HG03097 (cell line): ENCODE results near the gene ZMYND15.
"Not testable (repeated sequence)": the region's sequence is repeated elsewhere in the genome, so short reads cannot be mapped to it uniquely, and the experiment has no call there.

Experiments
- ATAC-seq: cut with Tn5 transposase; IDR thresholded peaks from one replicate; pipeline ENCODE4 v1.9.1; 2021; ENCODE audit not compliant: unreplicated experiment, low FRiP score

ZMYND15 gene

DNA sequence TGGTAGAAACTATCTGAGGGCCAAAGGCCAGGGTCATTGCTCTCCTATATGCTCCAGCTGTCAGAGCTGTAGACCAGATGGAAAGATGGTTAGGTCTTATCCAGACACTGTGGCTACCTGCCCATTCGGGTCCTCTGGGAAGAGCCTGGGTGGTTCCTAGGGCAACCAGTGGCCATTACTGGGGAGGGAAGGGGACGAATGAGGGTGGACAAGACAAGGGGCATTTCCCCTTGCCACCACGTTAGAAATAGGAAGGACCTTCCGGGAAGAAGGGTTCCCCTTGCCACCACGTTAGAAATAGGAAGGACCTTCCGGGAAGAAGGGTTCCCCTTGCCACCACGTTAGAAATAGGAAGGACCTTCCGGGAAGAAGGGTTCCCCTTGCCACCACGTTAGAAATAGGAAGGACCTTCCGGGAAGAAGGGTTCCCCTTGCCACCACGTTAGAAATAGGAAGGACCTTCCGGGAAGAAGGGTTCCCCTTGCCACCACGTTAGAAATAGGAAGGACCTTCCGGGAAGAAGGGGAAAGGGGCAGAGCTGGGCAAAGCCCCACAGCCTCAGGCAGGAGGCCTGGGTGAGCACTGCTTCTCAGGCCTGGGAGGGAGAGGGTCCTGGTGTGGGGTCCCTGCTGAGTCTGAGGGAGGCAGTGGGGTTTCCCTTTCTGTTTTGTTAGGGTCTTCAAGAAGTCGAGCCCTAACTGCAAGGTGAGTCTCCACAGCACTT, 25.1 kb upstream of the ZMYND15 start:
- ATAC-seq, result not testable (repeated sequence)

GRCh38 chr17:4715063-4715744, 24.4 kb upstream of the ZMYND15 start:
- ATAC-seq, result no peak

DNA sequence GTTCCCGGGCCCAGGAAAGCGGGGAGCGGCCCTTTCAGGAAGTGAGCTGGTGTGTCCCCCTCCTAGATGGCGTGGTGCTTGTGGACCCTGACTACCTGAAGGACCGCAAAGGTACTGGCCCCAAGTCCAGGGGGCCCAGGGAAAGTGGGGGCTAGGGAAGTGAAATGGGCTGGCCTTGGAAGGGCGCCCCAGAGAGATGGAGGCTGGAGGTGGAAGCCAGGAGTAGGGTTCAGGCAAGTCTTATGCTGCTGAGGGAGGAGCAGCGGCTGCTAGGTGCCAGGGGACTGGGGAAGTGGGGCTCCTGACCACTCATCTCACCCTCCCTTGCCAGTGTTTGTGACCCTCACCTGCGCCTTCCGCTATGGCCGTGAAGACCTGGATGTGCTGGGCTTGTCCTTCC, 23.6 kb upstream of the ZMYND15 start:
- ATAC-seq, result no peak

DNA sequence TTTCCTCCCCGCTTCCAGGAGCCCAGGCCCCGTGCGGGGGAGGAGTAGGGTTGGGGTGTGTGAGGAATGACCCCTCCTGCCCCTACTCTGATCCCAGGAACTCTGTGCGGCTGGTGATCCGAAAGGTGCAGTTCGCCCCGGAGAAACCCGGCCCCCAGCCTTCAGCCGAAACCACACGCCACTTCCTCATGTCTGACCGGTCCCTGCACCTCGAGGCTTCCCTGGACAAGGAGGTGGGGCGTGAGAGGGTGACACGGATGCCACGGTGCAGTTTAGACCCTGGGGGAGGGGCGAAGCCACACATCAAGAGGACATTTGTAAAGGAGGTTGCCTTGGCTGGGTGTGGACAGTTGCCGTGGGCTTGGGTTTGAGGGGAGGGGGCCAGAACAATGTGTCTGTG, 21.8 kb upstream of the ZMYND15 start:
- no peak for ATAC-seq

GRCh38 chr17:4718276-4718675, 21.4 kb upstream of the ZMYND15 start:
- no peak for ATAC-seq

DNA sequence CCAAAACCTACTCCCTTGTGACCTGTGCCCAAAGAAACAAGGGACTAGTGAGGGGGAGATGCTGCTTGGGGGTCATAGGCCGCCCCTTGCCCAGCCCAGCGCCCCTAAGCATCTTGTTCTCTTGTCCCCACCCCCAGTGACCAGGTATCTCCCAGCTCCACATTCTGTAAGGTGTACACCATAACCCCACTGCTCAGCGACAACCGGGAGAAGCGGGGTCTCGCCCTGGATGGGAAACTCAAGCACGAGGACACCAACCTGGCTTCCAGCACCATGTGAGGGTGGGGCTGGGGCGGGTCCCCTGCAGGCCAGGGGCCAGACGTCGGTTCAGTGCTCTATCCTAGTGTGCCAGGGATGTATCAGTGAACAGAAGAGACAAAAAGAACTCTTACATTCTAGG, 20.5 kb upstream of the ZMYND15 start:
- ATAC-seq, result no peak

GRCh38 chr17:4719684-4720221, 19.9 kb upstream of the ZMYND15 start:
- ATAC-seq, result no peak

GRCh38 chr17:4720787-4721186, 18.8 kb upstream of the ZMYND15 start:
- ATAC-seq, result no peak

DNA sequence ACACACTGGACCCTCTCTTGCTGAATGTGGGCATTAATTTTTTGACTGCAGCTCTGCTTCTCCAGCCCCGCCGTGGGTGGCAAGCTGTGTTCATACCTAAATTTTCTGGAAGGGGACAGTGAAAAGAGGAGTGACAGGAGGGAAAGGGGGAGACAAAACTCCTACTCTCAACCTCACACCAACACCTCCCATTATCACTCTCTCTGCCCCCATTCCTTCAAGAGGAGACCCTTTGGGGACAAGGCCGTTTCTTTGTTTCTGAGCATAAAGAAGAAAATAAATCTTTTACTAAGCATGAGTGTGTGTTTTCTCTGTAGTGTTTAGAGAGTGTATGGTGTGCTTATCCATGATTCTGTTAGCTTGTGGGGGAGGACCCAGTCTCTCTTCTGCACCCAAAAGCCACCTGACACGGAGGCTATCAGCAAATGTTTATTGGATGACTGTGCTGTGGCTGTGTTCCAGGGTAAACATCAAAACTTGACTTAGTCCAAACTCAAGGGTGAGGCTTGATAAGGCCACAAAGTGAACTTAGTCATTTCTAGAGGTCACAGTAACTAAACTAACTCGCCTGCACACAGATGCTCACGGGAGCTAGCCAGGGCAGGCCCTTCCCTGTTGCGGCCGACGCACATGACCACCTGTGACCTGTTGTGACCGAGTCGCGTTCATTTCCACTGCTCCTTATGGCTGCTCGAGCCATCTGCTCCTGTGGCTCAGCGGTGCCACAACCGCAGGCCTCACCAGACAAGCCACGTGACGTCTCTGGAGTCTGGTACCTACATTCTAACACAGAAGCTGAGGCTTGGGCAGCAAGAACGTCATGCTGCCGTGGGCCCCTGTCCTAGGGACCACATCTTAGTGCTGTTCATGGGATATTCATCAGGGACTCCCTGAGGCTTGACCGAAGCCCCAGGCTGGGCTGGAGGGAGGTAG, 18.2 kb upstream of the ZMYND15 start:
- ATAC-seq, result no peak

- ATAC-seq, result no peak
Observed at GRCh38 chr17:4722678-4723240, 16.9 kb upstream of the ZMYND15 start.

GRCh38 chr17:4724650-4725049, 15.0 kb upstream of the ZMYND15 start:
- no peak for ATAC-seq

- ATAC-seq, result no peak
Observed at GRCh38 chr17:4725646-4726310, 13.9 kb upstream of the ZMYND15 start.

DNA sequence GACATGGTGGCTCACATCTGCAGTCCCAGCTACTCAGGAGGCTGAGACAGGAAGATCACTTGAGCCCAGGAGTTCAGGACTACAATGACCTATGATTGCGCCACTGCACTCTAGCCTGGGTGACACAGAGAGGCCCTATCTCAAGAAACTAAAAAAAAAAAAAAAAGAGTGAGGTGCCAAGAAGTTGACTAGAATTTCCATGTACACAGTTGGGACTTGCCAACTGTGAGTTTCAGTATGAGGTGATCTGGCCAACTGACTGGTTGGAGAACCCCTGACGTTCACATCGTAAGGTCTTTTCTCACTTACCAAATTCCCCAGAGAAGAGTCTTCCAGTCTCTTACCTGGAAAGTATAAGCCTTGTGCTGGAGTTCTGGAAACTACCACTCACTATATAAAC, 11.5 kb upstream of the ZMYND15 start:
- ATAC-seq, result no peak

- ATAC-seq, result no peak
Observed at GRCh38 chr17:4733073-4733531, 6.5 kb upstream of the ZMYND15 start.

DNA sequence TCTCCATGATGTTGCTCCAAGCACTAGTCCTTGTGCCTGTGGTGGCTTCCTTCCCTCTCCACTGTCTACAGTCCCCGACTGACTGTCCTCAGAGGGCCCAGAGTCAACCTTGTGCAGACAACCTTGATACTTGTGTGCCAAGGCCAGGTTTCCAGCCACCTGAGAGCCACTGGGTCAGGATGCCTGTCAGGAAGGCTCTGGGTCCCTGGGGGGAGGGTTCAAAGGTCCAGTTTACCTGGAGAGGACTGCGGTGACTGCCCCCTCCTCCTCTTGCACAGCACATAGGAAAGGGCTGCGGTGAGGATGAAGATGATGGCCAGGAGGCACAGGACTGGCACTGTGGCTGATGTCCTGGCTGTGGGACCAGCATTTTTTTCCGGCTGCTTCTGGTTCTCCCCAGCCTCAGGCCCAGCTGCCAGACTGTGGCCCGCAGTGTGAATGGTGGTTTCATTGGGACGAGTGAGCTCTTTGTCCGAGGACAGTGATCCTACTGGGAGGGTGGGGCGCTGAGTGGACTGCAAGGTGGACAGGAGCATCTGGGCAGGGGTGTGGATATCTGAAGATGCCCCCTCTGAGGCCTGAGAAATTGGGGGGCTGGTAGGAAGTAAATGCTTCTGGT, 4.7 kb upstream of the ZMYND15 start:
- ATAC-seq, result no peak

GRCh38 chr17:4735876-4736651, 3.6 kb upstream of the ZMYND15 start:
- ATAC-seq, result no peak

- no peak for ATAC-seq
Observed at GRCh38 chr17:4738136-4739121, 1.2 kb upstream of the ZMYND15 start.

DNA sequence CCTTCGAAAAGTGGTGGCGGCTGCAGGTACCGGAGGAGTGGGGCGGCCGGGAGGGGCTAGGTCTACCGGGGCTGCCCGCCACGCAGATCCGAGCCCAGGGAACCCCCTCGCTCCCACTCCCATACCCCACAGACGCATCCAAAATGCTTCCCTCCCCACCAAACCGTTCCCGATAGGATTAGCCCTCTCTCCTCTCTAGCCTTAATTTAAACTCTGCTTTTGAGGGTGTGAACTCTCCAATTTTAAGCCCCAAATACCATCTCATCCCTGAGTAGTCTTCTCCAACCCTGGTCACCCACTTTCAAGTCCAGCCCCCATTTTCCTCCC, 355 bp downstream of the ZMYND15 start:
- no peak for ATAC-seq
